GM12873 (cell line): ENCODE results near the gene CA9.

Experiments
- CTCF ChIP-seq: IDR thresholded peaks from 2 replicates; pipeline ENCODE4 v1.5.1; 2012; ENCODE audit warnings: low read depth, mild to moderate bottlenecking, moderate library complexity, low read length, control low read depth; ENCODE audit not compliant: insufficient read depth; ENCODE audit errors: missing control alignments

CA9 gene

GRCh38 chr9:35666549-35666948 lies 7.2 kb upstream of the CA9 start:
- TF ChIP-seq CTCF: no peak

GRCh38 chr9:35667939-35668338 lies 5.8 kb upstream of the CA9 start:
- TF ChIP-seq CTCF: no peak

GRCh38 chr9:35669331-35670145 lies 4.2 kb upstream of the CA9 start:
- no peak for TF ChIP-seq CTCF

GRCh38 chr9:35674025-35674361 lies 265 bp downstream of the CA9 start:
- no peak for TF ChIP-seq CTCF

- no peak for TF ChIP-seq CTCF
These were observed 1.5 kb downstream of the CA9 start for GRCh38 chr9:35675204-35675603.

GRCh38 chr9:35675732-35676392 lies 2.1 kb downstream of the CA9 start:
- TF ChIP-seq CTCF: no peak

- TF ChIP-seq CTCF: no peak
These were observed 5.4 kb downstream of the CA9 start for GRCh38 chr9:35679091-35679490.
